HFFc6 (cell line): ENCODE results near the gene SLC39A11. TPM values are rescaled to one million over a fixed set of nuclear protein-coding genes. Genes with fewer than 3 reads are reported as not detected.
"Not testable (repeated sequence)": the region's sequence is repeated elsewhere in the genome, so short reads cannot be mapped to it uniquely, and the experiment has no call there.

Experiments
- DNase-seq: peaks from one replicate; pipeline ENCODE4 v3.0.0-alpha.2; 2018
- H3K27ac Mint-ChIP-seq: 2 replicates; pipeline ENCODE4 v1.8.0; 2020; ENCODE audit warnings: mild to moderate bottlenecking, mixed read lengths
- H3K27me3 Mint-ChIP-seq: 2 replicates; pipeline ENCODE4 v1.8.0; 2021; ENCODE audit warnings: mild to moderate bottlenecking, moderate library complexity, mixed read lengths; ENCODE audit not compliant: insufficient read depth
- H3K36me3 Mint-ChIP-seq: 2 replicates; pipeline ENCODE4 v1.8.0; 2021; ENCODE audit warnings: low read depth, mixed read lengths
- H3K4me1 Mint-ChIP-seq: 2 replicates; pipeline ENCODE4 v1.8.0; 2020; ENCODE audit warnings: low read depth, mixed read lengths
- H3K4me3 Mint-ChIP-seq: 2 replicates; pipeline ENCODE4 v1.8.0; 2020; ENCODE audit warnings: mild to moderate bottlenecking, moderate library complexity, mixed read lengths
- H3K9me3 Mint-ChIP-seq: 2 replicates; pipeline ENCODE4 v1.8.0; 2020; ENCODE audit warnings: mild to moderate bottlenecking, mixed read lengths
- CTCF ChIP-seq: fragments of 200-600 bp; sonication (generic); IDR thresholded peaks from 2 replicates; pipeline ENCODE4 v1.5.0; 2021; ENCODE audit warnings: antibody characterized with exemption, mild to moderate bottlenecking
- total RNA-seq, 6 experiments: library from RNA; stranded (reverse); fragmentation: NEBNext Ultra II Directional; extraction: Animal tissue kit (Norgen Biotek cat#: 25700); gene quantifications; 2 replicates in 1 of 6; 3 replicates in 5 of 6; pipeline ENCODE4 v1.2.3, GENCODE V29; 2021

The SLC39A11 gene
- total RNA-seq, 6 experiments from 2014 or later: 29.7 to 40.6 (median 34.9) TPM

- H3K27me3 Mint-ChIP-seq: peaks cover 12% of the 10 kb centered on the region
- no peak for TF ChIP-seq CTCF
- no peak for DNase-seq
- H3K27ac Mint-ChIP-seq: no peak overlapping the region
- H3K4me1 Mint-ChIP-seq: no peaks in the 10 kb centered on the region
- H3K36me3 Mint-ChIP-seq: no peaks in the 10 kb centered on the region
- no peaks in the 10 kb centered on the region for H3K9me3 Mint-ChIP-seq
- no peak overlapping the region for H3K4me3 Mint-ChIP-seq
Observed at GRCh38 chr17:73137376-73137775, 44.9 kb upstream of the SLC39A11 start.

GRCh38 chr17:73135766-73136165, 43.3 kb upstream of the SLC39A11 start:
- Mint-ChIP-seq H3K4me3 (no peak overlapping the region), H3K36me3 (no peaks in the 10 kb centered on the region), H3K27me3 (peaks cover 10% of the 10 kb centered on the region), H3K4me1 (no peaks in the 10 kb centered on the region), H3K9me3 (no peaks in the 10 kb centered on the region), H3K27ac (no peak overlapping the region)
- DNase-seq: no peak
- TF ChIP-seq CTCF: no peak

DNA sequence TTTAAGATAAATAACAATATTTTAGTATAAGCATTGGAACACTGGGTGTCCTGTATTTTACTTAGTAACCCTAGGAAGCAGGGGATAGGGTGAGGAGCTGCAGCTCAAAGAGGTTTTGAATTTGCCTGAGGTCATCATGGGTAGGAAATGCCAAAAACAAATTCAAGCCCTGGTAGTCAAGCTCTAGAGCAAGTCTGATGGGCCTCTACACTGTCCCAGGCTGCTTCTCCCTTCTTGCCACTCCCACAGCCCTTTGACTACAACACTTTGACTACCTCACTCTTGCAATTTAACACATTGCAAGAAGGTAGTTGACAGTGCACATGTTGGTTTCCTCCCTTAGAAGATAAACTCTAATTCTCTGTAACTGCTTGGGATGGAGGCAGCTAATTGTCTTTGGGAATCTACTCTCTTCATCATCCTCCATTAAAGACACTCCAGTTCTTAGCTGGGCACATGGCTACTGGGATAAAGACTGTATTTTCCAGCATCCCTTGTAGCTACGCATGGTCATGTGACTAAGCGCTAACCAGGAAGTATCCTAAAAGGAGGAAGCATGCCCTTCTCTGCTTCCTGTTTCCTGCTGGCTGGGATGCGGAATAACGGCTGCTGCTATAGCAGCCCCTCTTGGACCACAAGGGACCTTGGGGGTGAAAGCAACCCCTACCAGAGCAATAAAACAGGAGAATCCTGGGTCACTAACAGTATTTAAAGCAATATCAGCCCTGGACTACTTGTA, 41.6 kb upstream of the SLC39A11 start:
- DNase-seq: no peak
- no peak for TF ChIP-seq CTCF
- Mint-ChIP-seq H3K27ac (no peak overlapping the region), H3K9me3 (no peaks in the 10 kb centered on the region), H3K4me3 (no peak overlapping the region), H3K36me3 (no peaks in the 10 kb centered on the region), H3K4me1 (no peaks in the 10 kb centered on the region), H3K27me3 (peaks cover 7% of the 10 kb centered on the region)

- Mint-ChIP-seq H3K4me1 (peaks cover 5% of the 10 kb centered on the region), H3K4me3 (no peak overlapping the region), H3K27me3 (peaks cover 9% of the 10 kb centered on the region), H3K27ac (no peak overlapping the region), H3K9me3 (no peaks in the 10 kb centered on the region), H3K36me3 (no peaks in the 10 kb centered on the region)
- DNase-seq: no peak
- no peak for TF ChIP-seq CTCF
Observed at GRCh38 chr17:73132085-73132492, 39.6 kb upstream of the SLC39A11 start.

DNA sequence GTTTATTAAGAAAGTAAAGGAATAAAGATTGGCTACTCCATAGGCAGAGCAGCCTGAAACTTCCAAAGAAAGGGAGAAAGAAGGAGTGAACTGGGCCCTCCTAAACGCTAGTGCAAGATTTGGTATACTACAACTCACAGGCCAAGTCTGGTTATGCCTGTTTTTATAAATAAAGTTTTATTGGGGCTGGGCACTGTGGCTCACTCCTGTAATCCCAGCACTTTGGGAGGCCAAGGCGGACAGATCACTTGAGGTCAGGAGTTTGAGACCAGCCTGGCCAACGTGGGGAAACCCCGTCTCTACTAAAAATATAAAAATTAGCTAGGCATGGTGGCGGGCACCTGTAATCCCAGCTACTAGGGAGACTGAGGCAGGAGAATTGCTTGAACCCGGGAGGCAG, 39.0 kb upstream of the SLC39A11 start:
- H3K27ac Mint-ChIP-seq, H3K4me1 Mint-ChIP-seq, H3K27me3 Mint-ChIP-seq, H3K36me3 Mint-ChIP-seq, H3K4me3 Mint-ChIP-seq, H3K9me3 Mint-ChIP-seq, DNase-seq: not testable (repeated sequence)

DNA sequence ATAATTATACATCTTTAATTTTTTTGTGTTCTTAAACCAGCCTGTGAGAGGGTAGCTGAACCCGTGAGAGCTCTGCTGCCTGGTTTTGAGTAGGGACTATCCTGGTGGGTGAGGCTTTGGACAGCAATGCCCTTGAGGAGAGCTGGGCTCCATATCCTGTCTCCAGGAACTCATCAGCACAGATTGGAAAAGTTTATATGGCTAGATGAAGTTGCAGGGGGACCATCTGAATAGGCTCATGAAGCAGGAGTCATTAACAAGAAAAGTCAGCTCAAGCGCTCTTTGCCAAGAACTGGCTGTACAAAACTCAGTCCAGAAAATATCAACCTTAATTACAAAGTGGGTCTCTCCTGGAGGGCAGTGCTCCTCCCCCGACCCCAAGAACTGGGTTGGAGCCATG, 38.5 kb upstream of the SLC39A11 start:
- peaks cover 9% of the 10 kb centered on the region for H3K4me1 Mint-ChIP-seq
- no peaks in the 10 kb centered on the region for H3K9me3 Mint-ChIP-seq
- peaks cover 6% of the 10 kb centered on the region for H3K27me3 Mint-ChIP-seq
- no peak for TF ChIP-seq CTCF
- no peaks in the 10 kb centered on the region for H3K36me3 Mint-ChIP-seq
- no peak for DNase-seq
- H3K27ac Mint-ChIP-seq: no peak overlapping the region
- no peak overlapping the region for H3K4me3 Mint-ChIP-seq
